Astrocyte (in vitro differentiated cells and primary cell): ENCODE results near the gene ARHGAP12. TPM values are rescaled to one million over a fixed set of nuclear protein-coding genes. Genes with fewer than 3 reads are reported as not detected.
A peak's percentile ranks its signal among the peaks of the same experiment; 100 is the strongest.

Experiments used
- DNase-seq: peaks from one replicate; pipeline ENCODE4 v3.0.0-alpha.2; 2010; ENCODE audit warnings: low read depth
- FAIRE-seq: peaks from 2 replicates; lab custom pipeline; 2011; peaks lifted over from hg19 to GRCh38; lab: Jason Lieb, UNC
- H2AFZ ChIP-seq: 2 replicates; pipeline ENCODE4 v1.6.0; 2012; ENCODE audit warnings: low read depth, low read length, inconsistent platforms
- H3K27ac ChIP-seq: 2 replicates; pipeline ENCODE4 v1.5.1; 2011; ENCODE audit warnings: low read depth, low read length, inconsistent platforms
- H3K27me3 ChIP-seq: 2 replicates; pipeline ENCODE4 v1.6.0; 2011; ENCODE audit warnings: low read length, inconsistent platforms; ENCODE audit not compliant: insufficient read depth
- H3K36me3 ChIP-seq: 2 replicates; pipeline ENCODE4 v1.5.1; 2011; ENCODE audit warnings: low read length, inconsistent platforms; ENCODE audit not compliant: insufficient read depth
- H3K4me1 ChIP-seq: 2 replicates; pipeline ENCODE4 v1.5.1; 2011; ENCODE audit warnings: low read length, inconsistent platforms; ENCODE audit not compliant: insufficient read depth
- H3K4me2 ChIP-seq: 2 replicates; pipeline ENCODE4 v1.6.0; 2012; ENCODE audit warnings: low read length, inconsistent platforms
- H3K4me3 ChIP-seq: 2 replicates; pipeline ENCODE4 v1.5.1; 2011; ENCODE audit warnings: low read depth, mild to moderate bottlenecking, low read length, inconsistent platforms; ENCODE audit not compliant: insufficient read depth
- H3K79me2 ChIP-seq: 2 replicates; pipeline ENCODE4 v1.6.0; 2012; ENCODE audit warnings: mild to moderate bottlenecking, low read length, inconsistent platforms; ENCODE audit not compliant: insufficient read depth
- H3K9ac ChIP-seq: 2 replicates; pipeline ENCODE4 v1.6.0; 2012; ENCODE audit warnings: mild to moderate bottlenecking, low read length, inconsistent platforms
- H3K9me3 ChIP-seq: 2 replicates; pipeline ENCODE4 v1.5.1; 2012; ENCODE audit warnings: low read depth, mild to moderate bottlenecking, low read length, inconsistent platforms; ENCODE audit not compliant: insufficient read depth
- H4K20me1 ChIP-seq: 2 replicates; pipeline ENCODE4 v1.6.0; 2012; ENCODE audit warnings: low read length, inconsistent platforms; ENCODE audit not compliant: insufficient read depth
- H3K27ac Mint-ChIP-seq: one replicate; pipeline ENCODE4 v1.8.0; 2021; ENCODE audit warnings: mild to moderate bottlenecking, mixed read lengths; ENCODE audit not compliant: unreplicated experiment
- H3K27me3 Mint-ChIP-seq: one replicate; pipeline ENCODE4 v1.8.0; 2021; ENCODE audit warnings: low read depth, mixed read lengths; ENCODE audit not compliant: unreplicated experiment
- H3K36me3 Mint-ChIP-seq: one replicate; pipeline ENCODE4 v1.8.0; 2021; ENCODE audit warnings: low read depth, mixed read lengths; ENCODE audit not compliant: unreplicated experiment
- H3K4me1 Mint-ChIP-seq: one replicate; pipeline ENCODE4 v1.8.0; 2021; ENCODE audit warnings: low read depth, mixed read lengths; ENCODE audit not compliant: unreplicated experiment
- H3K4me3 Mint-ChIP-seq: one replicate; pipeline ENCODE4 v1.8.0; 2021; ENCODE audit warnings: mild to moderate bottlenecking, moderate library complexity, mixed read lengths; ENCODE audit not compliant: unreplicated experiment
- H3K9me3 Mint-ChIP-seq: one replicate; pipeline ENCODE4 v1.8.0; 2021; ENCODE audit warnings: mild to moderate bottlenecking, mixed read lengths; ENCODE audit not compliant: unreplicated experiment
- CTCF ChIP-seq: IDR thresholded peaks from 2 replicates; pipeline ENCODE4 v1.5.1; 2011; ENCODE audit warnings: low read depth, mild to moderate bottlenecking, inconsistent platforms, low read length, moderate library complexity; ENCODE audit not compliant: insufficient read depth
- EZH2 ChIP-seq: IDR thresholded peaks from 2 replicates; pipeline ENCODE4 v1.6.1; 2012; ENCODE audit warnings: mild to moderate bottlenecking, low read length, inconsistent platforms; ENCODE audit not compliant: insufficient read depth
- total RNA-seq: library from RNA; stranded (reverse); gene quantifications from 2 replicates; pipeline ENCODE4 v1.2.1, GENCODE V29; 2021

The ARHGAP12 gene
- total RNA-seq, 1 donor from 2014 or later = 24.9 TPM

DNA sequence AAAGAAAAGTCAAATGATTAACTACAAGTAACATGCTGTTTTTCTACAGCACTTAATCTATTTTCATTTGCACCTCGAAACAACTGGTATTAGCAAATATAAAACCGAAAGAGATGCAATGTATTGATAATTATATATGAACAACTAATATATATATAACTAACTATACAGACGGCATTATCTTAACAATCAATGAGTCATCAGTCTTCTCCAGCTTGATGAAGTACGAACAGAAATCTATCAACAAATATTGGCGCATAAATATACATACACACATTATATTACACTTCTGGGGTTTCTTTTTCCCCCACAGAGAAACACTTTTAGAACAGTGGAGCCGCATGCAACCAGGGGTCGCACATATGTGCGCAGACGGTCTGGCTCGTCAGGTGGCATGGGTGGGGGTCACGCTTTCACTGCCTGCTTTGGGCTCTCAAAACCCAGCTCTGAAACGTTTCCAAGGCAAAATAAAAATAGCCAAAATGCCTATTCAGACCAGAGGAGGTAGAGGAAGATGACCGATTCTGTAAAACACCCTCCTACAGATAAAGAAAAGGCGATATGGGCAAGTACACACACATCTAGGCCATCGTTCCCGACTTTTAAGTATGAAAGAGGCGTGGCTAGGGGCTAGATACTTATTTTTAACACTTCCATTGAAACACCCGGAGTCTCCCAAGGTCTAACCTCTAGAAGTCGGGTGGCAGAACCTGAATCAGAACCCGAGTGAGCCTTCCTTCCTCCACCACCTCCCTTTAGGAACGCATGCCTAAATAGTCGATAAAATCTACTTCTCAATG lies 1.7 kb downstream of the ARHGAP12 start:
- Histone ChIP-seq H3K79me2 (peaks cover 66% of the 10 kb centered on the region), H3K4me2 (peak overlapping the region; percentile 96), H4K20me1 (peaks cover 52% of the 10 kb centered on the region), H3K9ac (peak overlapping the region; percentile 94), H2AFZ (peak overlapping the region; percentile 61), H3K36me3 (no peaks in the 10 kb centered on the region), H3K4me3 (peak overlapping the region; percentile 78), H3K27me3 (no peaks in the 10 kb centered on the region), H3K9me3 (no peaks in the 10 kb centered on the region), H3K27ac (no peak overlapping the region), H3K4me1 (peaks cover 14% of the 10 kb centered on the region)
- Mint-ChIP-seq H3K27ac (peak overlapping the region; percentile 84), H3K36me3 (no peaks in the 10 kb centered on the region), H3K4me1 (peaks cover 17% of the 10 kb centered on the region), H3K9me3 (no peaks in the 10 kb centered on the region), H3K27me3 (no peaks in the 10 kb centered on the region), H3K4me3 (peak overlapping the region; percentile 95)
- FAIRE-seq = no peak
- TF ChIP-seq EZH2 (no peak), CTCF (no peak)
- no peak for DNase-seq

GRCh38 chr10:31926160-31926559 lies 2.5 kb downstream of the ARHGAP12 start:
- Histone ChIP-seq H2AFZ (no peak overlapping the region), H4K20me1 (peaks cover 57% of the 10 kb centered on the region), H3K4me2 (peak overlapping the region; percentile 96), H3K9ac (no peak overlapping the region), H3K79me2 (peaks cover 73% of the 10 kb centered on the region), H3K9me3 (no peaks in the 10 kb centered on the region), H3K36me3 (no peaks in the 10 kb centered on the region), H3K4me3 (no peak overlapping the region), H3K27me3 (no peaks in the 10 kb centered on the region), H3K27ac (no peak overlapping the region), H3K4me1 (peaks cover 14% of the 10 kb centered on the region)
- no peak for TF ChIP-seq EZH2
- TF ChIP-seq CTCF = no peak
- H3K27me3 Mint-ChIP-seq = no peaks in the 10 kb centered on the region
- peak overlapping the region; percentile 69 for H3K4me3 Mint-ChIP-seq
- H3K4me1 Mint-ChIP-seq = peaks cover 17% of the 10 kb centered on the region
- H3K27ac Mint-ChIP-seq = no peak overlapping the region
- no peaks in the 10 kb centered on the region for H3K36me3 Mint-ChIP-seq
- FAIRE-seq (no peak), DNase-seq (no peak)
- no peaks in the 10 kb centered on the region for H3K9me3 Mint-ChIP-seq

DNA sequence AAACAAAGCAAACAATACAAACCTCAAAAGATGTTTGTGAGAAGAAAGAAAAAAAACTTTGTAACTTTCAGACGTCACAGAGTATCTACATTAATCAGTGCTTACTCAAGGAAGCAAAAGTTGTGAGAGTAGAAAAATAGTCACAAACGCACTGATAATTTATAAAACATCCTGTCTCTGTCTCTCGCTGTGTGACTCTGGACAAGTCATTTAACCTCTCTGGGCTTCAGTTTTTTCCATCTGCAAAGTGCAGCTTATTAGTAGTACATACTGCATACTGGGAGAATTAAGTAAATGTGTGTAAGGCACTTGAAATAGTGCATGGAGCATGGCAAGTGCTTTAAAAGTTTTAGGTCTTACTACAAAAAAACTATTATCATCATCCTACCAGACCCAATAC lies 3.8 kb downstream of the ARHGAP12 start:
- DNase-seq (no peak), FAIRE-seq (no peak)
- Mint-ChIP-seq H3K4me1 (peaks cover 10% of the 10 kb centered on the region), H3K27ac (no peak overlapping the region), H3K9me3 (no peaks in the 10 kb centered on the region), H3K4me3 (no peak overlapping the region), H3K27me3 (no peaks in the 10 kb centered on the region), H3K36me3 (no peaks in the 10 kb centered on the region)
- peaks cover 12% of the 10 kb centered on the region for H3K4me1 ChIP-seq
- no peak overlapping the region for H2AFZ ChIP-seq
- peaks cover 83% of the 10 kb centered on the region for H3K79me2 ChIP-seq
- no peaks in the 10 kb centered on the region for H3K27me3 ChIP-seq
- no peak overlapping the region for H3K27ac ChIP-seq
- no peak overlapping the region for H3K9ac ChIP-seq
- TF ChIP-seq CTCF (no peak), EZH2 (no peak)
- peaks cover 64% of the 10 kb centered on the region for H4K20me1 ChIP-seq
- no peak overlapping the region for H3K4me3 ChIP-seq
- H3K36me3 ChIP-seq = no peaks in the 10 kb centered on the region
- no peak overlapping the region for H3K4me2 ChIP-seq
- H3K9me3 ChIP-seq = no peaks in the 10 kb centered on the region
